ENCODE measurements around the gene ITGA2B. TPM values are rescaled to one million over a fixed set of nuclear protein-coding genes. Genes with fewer than 3 reads are reported as not detected.

The ITGA2B gene
- total and polyA plus RNA-seq, 2 of the 13 experiments (the other 11 are each of a cell fraction or from before 2014, with no cell fraction given), result 0.38 to 1.1 TPM

GRCh38 chr17:44345454-44346026, 43.9 kb downstream of the ITGA2B start (continued):
- TF ChIP-seq, protein P1, sequence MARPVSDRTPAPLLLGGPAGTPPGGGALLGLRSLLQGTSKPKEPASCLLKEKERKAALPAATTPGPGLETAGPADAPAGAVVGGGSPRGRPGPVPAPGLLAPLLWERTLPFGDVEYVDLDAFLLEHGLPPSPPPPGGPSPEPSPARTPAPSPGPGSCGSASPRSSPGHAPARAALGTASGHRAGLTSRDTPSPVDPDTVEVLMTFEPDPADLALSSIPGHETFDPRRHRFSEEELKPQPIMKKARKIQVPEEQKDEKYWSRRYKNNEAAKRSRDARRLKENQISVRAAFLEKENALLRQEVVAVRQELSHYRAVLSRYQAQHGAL (CRISPR knock-in tag; IDR thresholded peaks at IDR 0.05; ENCODE audit: not compliant biosample characterization), result no peak
- TF ChIP-seq SIX4 (CRISPR knock-in tag; IDR thresholded peaks at IDR 0.05) (no peak), SMARCE1 (IDR thresholded peaks at IDR 0.05; ENCODE audit: borderline replicate concordance) (no peak), HIVEP1 (CRISPR knock-in tag; IDR thresholded peaks at IDR 0.05) (no peak; the same call in 1 of the 2 replicates), SMAD9 (CRISPR knock-in tag; IDR thresholded peaks at IDR 0.05) (no peak), ELF4 (CRISPR knock-in tag; IDR thresholded peaks at IDR 0.05; ENCODE audit: borderline replicate concordance) (no peak), RNF2 (conservative IDR thresholded peaks at IDR 0.05; ENCODE audit: low read depth) (no peak), RBM22 (optimal IDR thresholded peaks at IDR 0.05; ENCODE audit: low read length) (no peak), ZNF678 (CRISPR knock-in tag; IDR thresholded peaks at IDR 0.05) (no peak), PAF1 (CRISPR knock-in tag; IDR thresholded peaks at IDR 0.05) (no peak), ATRX (CRISPR knock-in tag; IDR thresholded peaks at IDR 0.05; ENCODE audit: borderline replicate concordance) (no peak), THYN1 (CRISPR knock-in tag; IDR thresholded peaks at IDR 0.05; ENCODE audit: borderline replicate concordance, low read depth) (no peak), ZNF777 (CRISPR knock-in tag; IDR thresholded peaks at IDR 0.05) (no peak; the same call in 1 of the 2 replicates), ZNF746 (CRISPR knock-in tag; IDR thresholded peaks at IDR 0.05) (no peak), NCOR1 (IDR thresholded peaks at IDR 0.05; ENCODE audit: borderline replicate concordance, low read length) (no peak), SIX1 (CRISPR knock-in tag; IDR thresholded peaks at IDR 0.05; ENCODE audit: borderline replicate concordance) (no peak), NAIF1 (CRISPR knock-in tag; IDR thresholded peaks at IDR 0.05; ENCODE audit: borderline replicate concordance) (no peak), HHEX (CRISPR knock-in tag; IDR thresholded peaks at IDR 0.05) (no peak), ZNF296 (CRISPR knock-in tag; conservative IDR thresholded peaks at IDR 0.05) (no peak), ZNF670 (CRISPR knock-in tag; IDR thresholded peaks at IDR 0.05; ENCODE audit: borderline replicate concordance) (no peak; the same call in 1 of the 2 replicates), AHR (CRISPR knock-in tag; IDR thresholded peaks at IDR 0.05) (no peak), ZNF382 (CRISPR knock-in tag; IDR thresholded peaks at IDR 0.05; ENCODE audit: borderline replicate concordance) (no peak), BRCA1 (CRISPR knock-in tag; IDR thresholded peaks at IDR 0.05) (no peak), ZNF740 (CRISPR knock-in tag; IDR thresholded peaks at IDR 0.05) (no peak), ZSCAN30 (CRISPR knock-in tag; IDR thresholded peaks at IDR 0.05) (no peak)
- TF ChIP-seq, protein P2, sequence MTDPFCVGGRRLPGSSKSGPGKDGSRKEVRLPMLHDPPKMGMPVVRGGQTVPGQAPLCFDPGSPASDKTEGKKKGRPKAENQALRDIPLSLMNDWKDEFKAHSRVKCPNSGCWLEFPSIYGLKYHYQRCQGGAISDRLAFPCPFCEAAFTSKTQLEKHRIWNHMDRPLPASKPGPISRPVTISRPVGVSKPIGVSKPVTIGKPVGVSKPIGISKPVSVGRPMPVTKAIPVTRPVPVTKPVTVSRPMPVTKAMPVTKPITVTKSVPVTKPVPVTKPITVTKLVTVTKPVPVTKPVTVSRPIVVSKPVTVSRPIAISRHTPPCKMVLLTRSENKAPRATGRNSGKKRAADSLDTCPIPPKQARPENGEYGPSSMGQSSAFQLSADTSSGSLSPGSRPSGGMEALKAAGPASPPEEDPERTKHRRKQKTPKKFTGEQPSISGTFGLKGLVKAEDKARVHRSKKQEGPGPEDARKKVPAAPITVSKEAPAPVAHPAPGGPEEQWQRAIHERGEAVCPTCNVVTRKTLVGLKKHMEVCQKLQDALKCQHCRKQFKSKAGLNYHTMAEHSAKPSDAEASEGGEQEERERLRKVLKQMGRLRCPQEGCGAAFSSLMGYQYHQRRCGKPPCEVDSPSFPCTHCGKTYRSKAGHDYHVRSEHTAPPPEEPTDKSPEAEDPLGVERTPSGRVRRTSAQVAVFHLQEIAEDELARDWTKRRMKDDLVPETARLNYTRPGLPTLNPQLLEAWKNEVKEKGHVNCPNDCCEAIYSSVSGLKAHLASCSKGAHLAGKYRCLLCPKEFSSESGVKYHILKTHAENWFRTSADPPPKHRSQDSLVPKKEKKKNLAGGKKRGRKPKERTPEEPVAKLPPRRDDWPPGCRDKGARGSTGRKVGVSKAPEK (CRISPR knock-in tag; IDR thresholded peaks at IDR 0.05; ENCODE audit: borderline replicate concordance), result no peak
- TF ChIP-seq, protein P3, sequence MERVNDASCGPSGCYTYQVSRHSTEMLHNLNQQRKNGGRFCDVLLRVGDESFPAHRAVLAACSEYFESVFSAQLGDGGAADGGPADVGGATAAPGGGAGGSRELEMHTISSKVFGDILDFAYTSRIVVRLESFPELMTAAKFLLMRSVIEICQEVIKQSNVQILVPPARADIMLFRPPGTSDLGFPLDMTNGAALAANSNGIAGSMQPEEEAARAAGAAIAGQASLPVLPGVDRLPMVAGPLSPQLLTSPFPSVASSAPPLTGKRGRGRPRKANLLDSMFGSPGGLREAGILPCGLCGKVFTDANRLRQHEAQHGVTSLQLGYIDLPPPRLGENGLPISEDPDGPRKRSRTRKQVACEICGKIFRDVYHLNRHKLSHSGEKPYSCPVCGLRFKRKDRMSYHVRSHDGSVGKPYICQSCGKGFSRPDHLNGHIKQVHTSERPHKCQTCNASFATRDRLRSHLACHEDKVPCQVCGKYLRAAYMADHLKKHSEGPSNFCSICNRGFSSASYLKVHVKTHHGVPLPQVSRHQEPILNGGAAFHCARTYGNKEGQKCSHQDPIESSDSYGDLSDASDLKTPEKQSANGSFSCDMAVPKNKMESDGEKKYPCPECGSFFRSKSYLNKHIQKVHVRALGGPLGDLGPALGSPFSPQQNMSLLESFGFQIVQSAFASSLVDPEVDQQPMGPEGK (CRISPR knock-in tag; IDR thresholded peaks at IDR 0.05), result no peak; the same call in 1 of the 2 replicates
